GF-D8 (cell line): ENCODE results near the gene STT3B.
"Not testable (repeated sequence)": the region's sequence is repeated elsewhere in the genome, so short reads cannot be mapped to it uniquely, and the experiment has no call there.

ENCODE experiments used
- DNase-seq: peaks from one replicate; lab custom pipeline; 2025; lab: John Stamatoyannopoulos, UW

Gene STT3B

GRCh38 chr3:31532587-31533168 lies at the start of gene STT3B:
Gene STT3B, plus strand, starts transcription at chr3:31532925. Its CDS starts 74 bp downstream, at chr3:31532999.
- peak; percentile 78 for DNase-seq

- DNase-seq, result no peak
These were observed 48.9 kb upstream of the STT3B start for GRCh38 chr3:31483776-31484175.

- no peak for DNase-seq
These were observed 47.5 kb upstream of the STT3B start for GRCh38 chr3:31485196-31485595.

- no peak for DNase-seq
These were observed 45.7 kb upstream of the STT3B start for GRCh38 chr3:31486865-31487533.

GRCh38 chr3:31488475-31489017 lies 44.2 kb upstream of the STT3B start:
- no peak for DNase-seq

GRCh38 chr3:31490502-31490901 lies 42.2 kb upstream of the STT3B start:
- DNase-seq, result no peak

GRCh38 chr3:31491660-31492059 lies 41.1 kb upstream of the STT3B start:
- no peak for DNase-seq

- DNase-seq, result no peak
These were observed 39.6 kb upstream of the STT3B start for GRCh38 chr3:31493149-31493548.

GRCh38 chr3:31495971-31496665 lies 36.6 kb upstream of the STT3B start:
- DNase-seq, result no peak

- DNase-seq, result no peak
These were observed 33.9 kb upstream of the STT3B start for GRCh38 chr3:31498791-31499190.

- DNase-seq, result no peak
These were observed 33.4 kb upstream of the STT3B start for GRCh38 chr3:31499281-31499680.

GRCh38 chr3:31502803-31503221 lies 29.9 kb upstream of the STT3B start:
- no peak for DNase-seq

- DNase-seq, result no peak
These were observed 29.3 kb upstream of the STT3B start for GRCh38 chr3:31503456-31503855.

- DNase-seq, result no peak
These were observed 28.5 kb upstream of the STT3B start for GRCh38 chr3:31504230-31504629.

GRCh38 chr3:31505371-31506048 lies 27.2 kb upstream of the STT3B start:
- no peak for DNase-seq

GRCh38 chr3:31506515-31506914 lies 26.2 kb upstream of the STT3B start:
- not testable (repeated sequence) for DNase-seq

- no peak for DNase-seq
These were observed 24.1 kb upstream of the STT3B start for GRCh38 chr3:31508452-31509146.

- no peak for DNase-seq
These were observed 23.5 kb upstream of the STT3B start for GRCh38 chr3:31509147-31509728.

GRCh38 chr3:31514570-31514969 lies 18.2 kb upstream of the STT3B start:
- DNase-seq, result no peak

- DNase-seq, result no peak
These were observed 17.0 kb upstream of the STT3B start for GRCh38 chr3:31515486-31516284.

- DNase-seq, result no peak
These were observed 16.0 kb upstream of the STT3B start for GRCh38 chr3:31516757-31517156.
